ENCODE data around the gene HOMER2. TPM values are rescaled to one million over a fixed set of nuclear protein-coding genes. Genes with fewer than 3 reads are reported as not detected.
A peak's percentile ranks its signal among the peaks of the same experiment; 100 is the strongest.

HOMER2 gene
- total RNA-seq, 1 donor from 2014 or later, result 75.3 TPM

- Histone ChIP-seq H3K27me3 (ENCODE audit: control insufficient read depth, insufficient read depth, low read length) (no peaks in the 10 kb centered on the region), H3K36me3 (ENCODE audit: control insufficient read depth, insufficient read depth, low read length) (no peaks in the 10 kb centered on the region), H3K4me3 (ENCODE audit: low read depth, low read length) (no peak overlapping the region)
- TF ChIP-seq, protein P1, sequence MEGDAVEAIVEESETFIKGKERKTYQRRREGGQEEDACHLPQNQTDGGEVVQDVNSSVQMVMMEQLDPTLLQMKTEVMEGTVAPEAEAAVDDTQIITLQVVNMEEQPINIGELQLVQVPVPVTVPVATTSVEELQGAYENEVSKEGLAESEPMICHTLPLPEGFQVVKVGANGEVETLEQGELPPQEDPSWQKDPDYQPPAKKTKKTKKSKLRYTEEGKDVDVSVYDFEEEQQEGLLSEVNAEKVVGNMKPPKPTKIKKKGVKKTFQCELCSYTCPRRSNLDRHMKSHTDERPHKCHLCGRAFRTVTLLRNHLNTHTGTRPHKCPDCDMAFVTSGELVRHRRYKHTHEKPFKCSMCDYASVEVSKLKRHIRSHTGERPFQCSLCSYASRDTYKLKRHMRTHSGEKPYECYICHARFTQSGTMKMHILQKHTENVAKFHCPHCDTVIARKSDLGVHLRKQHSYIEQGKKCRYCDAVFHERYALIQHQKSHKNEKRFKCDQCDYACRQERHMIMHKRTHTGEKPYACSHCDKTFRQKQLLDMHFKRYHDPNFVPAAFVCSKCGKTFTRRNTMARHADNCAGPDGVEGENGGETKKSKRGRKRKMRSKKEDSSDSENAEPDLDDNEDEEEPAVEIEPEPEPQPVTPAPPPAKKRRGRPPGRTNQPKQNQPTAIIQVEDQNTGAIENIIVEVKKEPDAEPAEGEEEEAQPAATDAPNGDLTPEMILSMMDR (IDR thresholded peaks at IDR 0.05; ENCODE audit: insufficient read depth, low read length, severe bottlenecking), result no peak
- DNase-seq (ENCODE audit: low read depth), result no peak
- no peak for FAIRE-seq
These were observed 18.2 kb downstream of the HOMER2 start for GRCh38 chr15:82934100-82934880.

DNA sequence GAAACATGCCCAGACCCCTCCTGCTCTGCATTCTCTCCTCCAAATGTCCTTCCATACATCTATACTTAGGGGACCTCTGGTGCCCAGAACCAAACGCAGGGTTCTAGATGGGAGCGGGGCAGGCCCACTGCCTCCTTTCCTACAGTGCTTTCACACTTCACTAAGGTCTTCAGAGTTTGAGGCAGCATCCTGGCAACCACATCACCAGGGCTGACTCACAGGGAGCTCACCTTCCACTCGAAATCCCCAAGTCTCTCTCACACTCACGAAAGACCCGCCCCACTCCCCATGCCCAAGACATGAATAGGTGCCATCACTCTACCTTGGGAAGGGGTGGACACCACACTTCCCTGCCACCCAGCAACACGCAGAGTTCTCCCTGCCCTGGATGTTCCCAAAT, 18.9 kb downstream of the HOMER2 start:
- DNase-seq (ENCODE audit: low read depth) (peak; percentile 69), FAIRE-seq (peak; percentile 55)
- H3K36me3 ChIP-seq (ENCODE audit: control insufficient read depth, insufficient read depth, low read length), result no peaks in the 10 kb centered on the region

GRCh38 chr15:82931221-82931620, 21.3 kb downstream of the HOMER2 start:
- TF ChIP-seq, protein P1 (IDR thresholded peaks at IDR 0.05; ENCODE audit: insufficient read depth, low read length, severe bottlenecking), result no peak
- no peaks in the 10 kb centered on the region for H3K27me3 ChIP-seq (ENCODE audit: control insufficient read depth, insufficient read depth, low read length)
- no peaks in the 10 kb centered on the region for H3K36me3 ChIP-seq (ENCODE audit: control insufficient read depth, insufficient read depth, low read length)
- no peak for DNase-seq (ENCODE audit: low read depth)
- H3K4me3 ChIP-seq (ENCODE audit: low read depth, low read length), result no peak overlapping the region
- no peak for FAIRE-seq

More for the DNA sequence above, 18.9 kb downstream of the HOMER2 start:
- TF ChIP-seq, protein P1 (IDR thresholded peaks at IDR 0.05; ENCODE audit: insufficient read depth, low read length, severe bottlenecking), result no peak
- no peak overlapping the region for H3K4me3 ChIP-seq (ENCODE audit: low read depth, low read length)
- no peaks in the 10 kb centered on the region for H3K27me3 ChIP-seq (ENCODE audit: control insufficient read depth, insufficient read depth, low read length)

DNA sequence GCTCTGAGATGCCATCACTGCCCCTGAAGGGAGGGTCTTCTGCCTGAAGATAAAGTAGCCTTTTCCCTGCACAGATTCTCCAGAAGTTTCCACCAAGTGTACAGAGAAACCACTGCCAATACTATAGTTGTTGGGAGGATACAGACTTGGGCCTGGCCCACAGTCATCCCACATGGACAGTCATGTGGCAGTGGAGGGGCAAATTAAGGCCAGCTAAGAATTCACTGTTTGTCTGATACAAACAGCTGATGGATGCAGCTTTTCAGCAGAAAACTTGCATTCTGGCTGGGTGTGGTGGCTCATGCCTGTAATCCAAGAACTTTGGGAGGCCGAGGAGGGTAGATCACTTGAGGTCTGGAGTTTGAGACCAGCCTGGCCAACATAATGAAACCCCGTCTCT, 22.1 kb downstream of the HOMER2 start:
- FAIRE-seq, result no peak
- TF ChIP-seq, protein P1 (IDR thresholded peaks at IDR 0.05; ENCODE audit: insufficient read depth, low read length, severe bottlenecking), result no peak
- H3K27me3 ChIP-seq (ENCODE audit: control insufficient read depth, insufficient read depth, low read length), result no peaks in the 10 kb centered on the region
- H3K4me3 ChIP-seq (ENCODE audit: low read depth, low read length), result no peak overlapping the region
- no peak for DNase-seq (ENCODE audit: low read depth)
- H3K36me3 ChIP-seq (ENCODE audit: control insufficient read depth, insufficient read depth, low read length), result no peaks in the 10 kb centered on the region

- TF ChIP-seq, protein P1 (IDR thresholded peaks at IDR 0.05; ENCODE audit: insufficient read depth, low read length, severe bottlenecking), result no peak
- FAIRE-seq, result no peak
- H3K36me3 ChIP-seq (ENCODE audit: control insufficient read depth, insufficient read depth, low read length), result no peaks in the 10 kb centered on the region
- H3K4me3 ChIP-seq (ENCODE audit: low read depth, low read length), result no peak overlapping the region
- DNase-seq (ENCODE audit: low read depth), result no peak
- H3K27me3 ChIP-seq (ENCODE audit: control insufficient read depth, insufficient read depth, low read length), result no peaks in the 10 kb centered on the region
These were observed 23.8 kb downstream of the HOMER2 start for GRCh38 chr15:82928711-82929110.

GRCh38 chr15:82923744-82924143, 28.8 kb downstream of the HOMER2 start:
- no peak for DNase-seq (ENCODE audit: low read depth)
- Histone ChIP-seq H3K36me3 (ENCODE audit: control insufficient read depth, insufficient read depth, low read length) (no peaks in the 10 kb centered on the region), H3K4me3 (ENCODE audit: low read depth, low read length) (no peak overlapping the region), H3K27me3 (ENCODE audit: control insufficient read depth, insufficient read depth, low read length) (no peaks in the 10 kb centered on the region)
- TF ChIP-seq, protein P1 (IDR thresholded peaks at IDR 0.05; ENCODE audit: insufficient read depth, low read length, severe bottlenecking), result no peak
- FAIRE-seq, result no peak
